PC-3 (cell line): Measurements from ENCODE around the gene ALPG.

Experiments
- CTCF ChIP-seq: fragments of 300-600 bp; sonication (generic); conservative IDR thresholded peaks from 2 replicates; pipeline ENCODE4 v1.5.1; 2017; ENCODE audit warnings: antibody characterized with exemption, low read depth, mild to moderate bottlenecking, low read length
- EZH2 ChIP-seq: fragments of 300-600 bp; sonication (generic); IDR thresholded peaks from one replicate; pipeline ENCODE4 v1.6.1; 2017; ENCODE audit warnings: antibody characterized with exemption, mild to moderate bottlenecking, low read length; ENCODE audit not compliant: unreplicated experiment

GRCh38 chr2:232416521-232417470 is 10.2 kb downstream of the ALPG start:
- TF ChIP-seq CTCF (no peak), EZH2 (no peak)
